NT2/D1 (cell line): ENCODE measurements around the gene GALNT8.

Source experiments
- DNase-seq: peaks from one replicate; pipeline ENCODE4 v3.0.0-alpha.2; 2011; ENCODE audit warnings: low read depth, low spot score
- H3K27me3 ChIP-seq: 2 replicates; pipeline ENCODE4 v1.6.0; 2011; ENCODE audit warnings: mild to moderate bottlenecking; ENCODE audit not compliant: insufficient read length, insufficient read depth
- H3K36me3 ChIP-seq: 2 replicates; pipeline ENCODE4 v1.6.1; 2011; ENCODE audit warnings: mild to moderate bottlenecking, low read length, mixed read lengths; ENCODE audit not compliant: insufficient read depth, insufficient read length
- H3K4me1 ChIP-seq: 2 replicates; pipeline ENCODE4 v1.5.1; 2011; ENCODE audit not compliant: insufficient read depth, insufficient read length
- H3K4me3 ChIP-seq: 2 replicates; pipeline ENCODE4 v1.5.1; 2011; ENCODE audit warnings: low read depth; ENCODE audit not compliant: insufficient read length
- H3K9ac ChIP-seq: 2 replicates; pipeline ENCODE4 v1.6.0; 2011; ENCODE audit warnings: low read depth; ENCODE audit not compliant: insufficient read length
- H3K9me3 ChIP-seq: 2 replicates; pipeline ENCODE4 v1.5.1; 2011; ENCODE audit warnings: mild to moderate bottlenecking, low read length; ENCODE audit not compliant: insufficient read depth
- SUZ12 ChIP-seq: IDR thresholded peaks from 2 replicates; pipeline ENCODE4 v1.6.1; 2011; ENCODE audit not compliant: insufficient read length, insufficient read depth; ENCODE audit errors: extremely low read depth
- YY1 ChIP-seq: IDR thresholded peaks from 2 replicates; pipeline ENCODE4 v1.6.1; 2011; ENCODE audit not compliant: insufficient read length, insufficient read depth
- ZNF274 ChIP-seq: IDR thresholded peaks from 2 replicates; pipeline ENCODE4 v1.6.1; 2011; ENCODE audit warnings: mild to moderate bottlenecking, low read depth, low read length

GALNT8 gene, protein sequence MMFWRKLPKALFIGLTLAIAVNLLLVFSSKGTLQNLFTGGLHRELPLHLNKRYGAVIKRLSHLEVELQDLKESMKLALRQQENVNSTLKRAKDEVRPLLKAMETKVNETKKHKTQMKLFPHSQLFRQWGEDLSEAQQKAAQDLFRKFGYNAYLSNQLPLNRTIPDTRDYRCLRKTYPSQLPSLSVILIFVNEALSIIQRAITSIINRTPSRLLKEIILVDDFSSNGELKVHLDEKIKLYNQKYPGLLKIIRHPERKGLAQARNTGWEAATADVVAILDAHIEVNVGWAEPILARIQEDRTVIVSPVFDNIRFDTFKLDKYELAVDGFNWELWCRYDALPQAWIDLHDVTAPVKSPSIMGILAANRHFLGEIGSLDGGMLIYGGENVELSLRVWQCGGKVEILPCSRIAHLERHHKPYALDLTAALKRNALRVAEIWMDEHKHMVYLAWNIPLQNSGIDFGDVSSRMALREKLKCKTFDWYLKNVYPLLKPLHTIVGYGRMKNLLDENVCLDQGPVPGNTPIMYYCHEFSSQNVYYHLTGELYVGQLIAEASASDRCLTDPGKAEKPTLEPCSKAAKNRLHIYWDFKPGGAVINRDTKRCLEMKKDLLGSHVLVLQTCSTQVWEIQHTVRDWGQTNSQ

DNA sequence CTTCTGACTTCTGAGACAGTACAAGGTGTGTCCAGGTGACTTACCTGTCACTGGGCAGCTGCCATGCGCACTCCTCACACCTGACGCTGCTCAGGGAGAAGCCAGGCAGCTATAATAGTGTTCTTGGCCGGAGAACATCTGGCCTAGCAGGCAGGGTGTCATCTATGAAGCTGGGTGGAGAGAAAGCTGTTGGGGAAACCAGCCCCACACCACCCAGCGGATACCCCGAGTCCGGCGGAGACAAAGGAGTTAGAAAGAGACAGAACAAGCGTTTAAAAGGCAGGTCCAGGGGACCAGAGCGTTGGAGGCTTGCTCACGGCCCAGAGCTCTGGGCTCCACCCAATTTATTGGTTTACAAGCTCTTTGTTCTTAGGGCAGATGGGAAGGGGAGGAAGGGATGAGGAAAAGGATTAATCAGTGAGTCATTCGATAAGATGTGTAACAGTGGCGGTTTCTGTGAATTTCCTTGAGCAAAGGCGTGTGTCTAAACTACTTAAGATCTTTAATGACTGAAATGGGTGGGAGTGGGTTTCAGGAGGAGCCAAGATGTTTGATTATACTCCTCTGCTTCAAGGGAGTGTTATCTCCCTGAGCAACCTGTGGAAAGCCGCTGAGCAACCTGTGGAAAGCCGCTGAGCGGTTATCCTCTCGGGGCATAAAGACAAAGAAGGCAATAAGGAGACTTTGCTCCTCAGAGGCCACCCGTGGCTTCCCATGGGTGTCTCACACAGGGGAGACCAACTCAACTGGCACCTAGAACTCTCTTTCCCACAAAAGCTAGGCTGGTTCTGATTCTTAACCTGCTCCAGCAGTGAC is at the start of gene GALNT8:
TSS of gene GALNT8 (plus strand) at position 580 of the 816 bp plus-strand sequence. CDS start 278 bp downstream, outside the sequence.
- peak within 1 kb of the TSS; percentile 24 for H3K4me3 ChIP-seq
- no peaks in the 10 kb centered on the region for H3K27me3 ChIP-seq
- H3K9me3 ChIP-seq = no peaks in the 10 kb centered on the region
- DNase-seq = no peak
- peak within 1 kb of the TSS; percentile 77 for H3K9ac ChIP-seq
- no peaks in the 10 kb centered on the region for H3K36me3 ChIP-seq
- H3K4me1 ChIP-seq = peaks cover 23% of the 10 kb centered on the region
- no peak for TF ChIP-seq SUZ12
- TF ChIP-seq ZNF274 = no peak
- TF ChIP-seq YY1 = no peak

DNA sequence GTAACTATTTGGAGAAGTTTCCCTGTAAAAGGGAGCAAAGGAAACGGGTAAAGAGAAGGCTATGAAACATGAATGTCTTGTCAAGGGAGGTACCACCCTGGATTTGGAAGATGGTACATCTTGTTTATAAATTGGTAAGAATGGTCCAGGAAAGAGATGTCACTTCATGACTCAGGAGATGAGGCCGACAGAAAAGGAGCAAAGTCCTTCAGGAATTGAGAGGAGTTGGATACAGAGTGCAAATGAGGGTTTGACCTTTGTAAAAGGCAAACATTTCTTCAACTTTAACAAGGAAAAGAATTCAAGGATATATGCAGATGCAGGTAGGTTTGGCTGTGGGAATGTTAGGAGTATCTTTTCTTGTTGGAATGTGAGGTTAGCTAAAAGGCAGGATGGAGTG is 40.5 kb upstream of the GALNT8 start:
- H3K4me1 ChIP-seq = no peaks in the 10 kb centered on the region
- H3K4me3 ChIP-seq = no peak overlapping the region
- DNase-seq = no peak
- no peaks in the 10 kb centered on the region for H3K27me3 ChIP-seq
- no peak for TF ChIP-seq YY1
- no peak for TF ChIP-seq ZNF274
- TF ChIP-seq SUZ12 = no peak
- H3K36me3 ChIP-seq = peaks cover 37% of the 10 kb centered on the region
- H3K9ac ChIP-seq = no peak overlapping the region
- H3K9me3 ChIP-seq = no peaks in the 10 kb centered on the region

DNA sequence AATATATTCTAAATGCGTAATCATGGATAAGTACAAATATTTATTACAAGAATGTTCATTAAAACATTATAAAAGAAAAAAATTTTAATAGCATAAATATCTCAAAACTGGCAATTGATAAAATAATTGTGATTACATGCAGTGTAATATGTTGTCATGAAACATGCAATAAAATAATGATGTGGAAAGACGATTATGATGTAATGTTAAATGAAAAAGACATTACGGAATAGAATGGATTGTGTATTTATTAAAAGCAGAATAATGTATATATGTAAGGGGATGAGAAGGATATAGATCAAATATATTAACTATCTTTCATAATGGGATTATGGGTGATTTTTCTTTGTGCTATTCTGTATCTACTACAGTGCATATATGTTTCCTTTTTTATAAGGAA is 38.5 kb upstream of the GALNT8 start:
- Histone ChIP-seq H3K36me3 (peaks cover 53% of the 10 kb centered on the region), H3K4me1 (no peaks in the 10 kb centered on the region), H3K4me3 (no peak overlapping the region), H3K9me3 (no peaks in the 10 kb centered on the region), H3K27me3 (no peaks in the 10 kb centered on the region), H3K9ac (no peak overlapping the region)
- TF ChIP-seq YY1 (no peak), SUZ12 (no peak)
- no peak for DNase-seq

DNA sequence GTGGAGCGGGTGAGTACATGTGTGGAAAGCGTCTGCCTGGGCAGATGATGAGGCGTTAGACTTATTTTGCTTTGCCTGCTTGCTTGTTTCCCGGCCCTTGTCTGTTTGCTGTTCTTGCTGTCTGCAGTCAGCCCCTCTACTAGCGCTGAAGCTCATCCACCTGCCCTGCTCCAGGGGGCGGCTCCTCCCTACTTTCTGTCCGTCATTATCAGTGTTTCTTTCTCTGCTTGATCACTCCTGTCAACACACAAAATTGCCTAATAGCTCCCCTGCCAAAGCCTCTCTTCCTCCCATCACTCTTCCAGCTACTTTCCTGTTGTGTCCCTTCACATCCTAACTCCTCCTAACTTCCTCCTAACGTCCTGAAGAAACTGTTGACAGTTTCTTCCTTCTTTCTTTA is 34.9 kb upstream of the GALNT8 start:
- H3K9ac ChIP-seq = no peak overlapping the region
- peaks cover 23% of the 10 kb centered on the region for H3K9me3 ChIP-seq
- H3K4me3 ChIP-seq = no peak overlapping the region
- H3K4me1 ChIP-seq = no peaks in the 10 kb centered on the region
- DNase-seq = no peak
- no peaks in the 10 kb centered on the region for H3K27me3 ChIP-seq
- peaks cover 84% of the 10 kb centered on the region for H3K36me3 ChIP-seq
- TF ChIP-seq SUZ12 (no peak), YY1 (no peak), ZNF274 (no peak)

DNA sequence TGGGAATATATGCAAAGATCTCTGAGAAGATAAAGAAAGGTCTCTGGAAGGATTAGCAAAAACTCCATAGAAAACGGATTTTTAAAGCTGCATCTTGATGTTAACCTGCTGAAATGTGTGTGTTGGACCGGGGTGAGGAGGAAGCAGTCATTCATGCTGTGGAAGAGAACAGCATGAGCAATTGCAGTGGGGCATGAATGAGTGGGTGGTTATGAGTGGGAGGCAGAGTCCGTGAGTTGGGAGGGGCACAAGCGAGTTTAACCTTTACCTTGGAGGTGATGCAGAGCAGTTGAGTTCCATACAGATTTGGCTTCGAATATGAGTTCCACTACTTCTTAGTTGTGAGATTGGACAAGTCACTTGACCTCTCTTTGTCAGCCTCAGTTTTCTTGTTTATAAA is 29.4 kb upstream of the GALNT8 start:
- no peaks in the 10 kb centered on the region for H3K27me3 ChIP-seq
- H3K4me1 ChIP-seq = no peaks in the 10 kb centered on the region
- H3K9ac ChIP-seq = no peak overlapping the region
- no peak for TF ChIP-seq ZNF274
- no peak for TF ChIP-seq YY1
- TF ChIP-seq SUZ12 = no peak
- H3K4me3 ChIP-seq = no peak overlapping the region
- H3K36me3 ChIP-seq = peaks cover 78% of the 10 kb centered on the region
- DNase-seq = no peak
- H3K9me3 ChIP-seq = peaks cover 27% of the 10 kb centered on the region

DNA sequence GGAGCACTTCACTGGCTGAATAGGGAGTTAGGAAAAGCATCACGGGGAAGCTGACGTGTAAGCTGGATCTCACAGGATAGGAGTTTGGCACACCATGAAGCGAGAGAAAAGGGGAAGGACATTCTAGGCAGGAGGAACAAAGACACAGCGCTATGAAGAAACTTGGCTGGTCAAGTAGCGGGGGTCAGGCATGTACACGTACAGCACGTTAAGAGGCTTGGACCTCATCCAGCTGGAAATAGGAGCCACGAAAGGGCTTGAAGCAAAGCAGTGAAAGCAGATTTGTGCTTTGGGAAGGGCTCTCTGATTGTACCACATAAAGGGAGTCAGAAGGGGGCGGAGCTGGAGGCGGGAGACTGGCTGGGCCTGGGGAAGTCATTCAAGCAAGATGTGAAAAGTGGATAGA is 19.6 kb upstream of the GALNT8 start:
- Histone ChIP-seq H3K9ac (no peak overlapping the region), H3K36me3 (peaks cover 45% of the 10 kb centered on the region), H3K27me3 (no peaks in the 10 kb centered on the region), H3K4me1 (no peaks in the 10 kb centered on the region), H3K4me3 (no peak overlapping the region), H3K9me3 (no peaks in the 10 kb centered on the region)
- DNase-seq = no peak
- TF ChIP-seq SUZ12 (no peak), YY1 (no peak), ZNF274 (no peak)

DNA sequence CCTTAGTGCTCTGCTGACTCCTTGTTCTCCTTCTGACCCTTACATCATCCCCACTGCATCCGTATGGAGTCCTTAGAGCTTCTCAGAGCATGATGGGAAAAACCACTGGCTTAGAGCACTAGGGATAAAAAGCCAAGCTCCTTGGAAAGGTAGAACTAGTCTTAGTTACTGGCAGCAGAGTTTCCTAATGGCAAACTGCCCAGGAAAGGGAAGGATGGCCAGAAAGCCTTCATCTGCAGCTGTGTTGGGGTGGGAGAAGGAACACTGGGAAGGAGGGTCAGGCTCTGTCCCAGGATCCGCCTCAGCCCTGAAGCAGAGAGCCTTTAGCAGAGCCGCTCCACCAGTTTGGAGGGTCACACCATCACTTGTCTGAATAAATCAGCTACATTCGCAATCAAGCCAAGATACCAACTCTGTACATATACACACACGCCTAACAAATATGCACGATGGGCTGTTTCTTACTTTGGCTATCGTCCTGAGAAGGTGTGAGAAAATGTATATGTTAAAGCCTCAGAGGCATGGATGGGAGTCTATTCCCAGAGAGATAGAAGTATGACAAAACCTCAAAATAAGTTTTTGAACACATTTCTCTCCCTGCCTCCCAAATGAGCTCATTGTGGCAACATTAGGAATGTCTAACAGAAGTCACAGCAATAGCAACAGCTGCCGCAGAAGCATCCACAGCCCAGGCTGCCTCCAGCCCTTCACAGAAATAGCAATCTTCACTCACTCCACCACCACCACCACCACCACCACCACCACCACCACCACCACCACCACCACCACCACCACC is 18.6 kb upstream of the GALNT8 start:
- Histone ChIP-seq H3K4me3 (no peak overlapping the region), H3K4me1 (no peaks in the 10 kb centered on the region), H3K27me3 (no peaks in the 10 kb centered on the region), H3K36me3 (peaks cover 36% of the 10 kb centered on the region), H3K9me3 (no peaks in the 10 kb centered on the region), H3K9ac (no peak overlapping the region)
- no peak for DNase-seq
- TF ChIP-seq YY1 (no peak), SUZ12 (no peak), ZNF274 (no peak)
